ENCODE data around the gene ASMT.

- TF ChIP-seq SP1 (IDR thresholded peaks at IDR 0.05) = no peak
- no peak for TF ChIP-seq HDGF (IDR thresholded peaks at IDR 0.05; ENCODE audit: borderline replicate concordance)
- TF ChIP-seq FOXA1 (IDR thresholded peaks at IDR 0.05) = no peak
- no peak for TF ChIP-seq FOXK2 (IDR thresholded peaks at IDR 0.05)
- TF ChIP-seq TARDBP (IDR thresholded peaks at IDR 0.05) = no peak
- no peak for TF ChIP-seq NFRKB (IDR thresholded peaks at IDR 0.05)
- TF ChIP-seq FOXM1 (IDR thresholded peaks at IDR 0.05; ENCODE audit: borderline replicate concordance) = no peak
These were observed 37.0 kb upstream of the ASMT start for GRCh38 chrX:1577845-1578244.
